SK-N-SH treated with all-trans-retinoic acid at 6 μM for 48 hours (cell line): ENCODE data around the gene HSD3B2.

Experiments
- ATAC-seq: fragments of 200-7000 bp; cut with Tn5 transposase; 3 replicates; pipeline ENCODE4 v1.9.1; 2020; ENCODE audit warnings: mild to moderate bottlenecking, moderate library complexity
- ARNTL ChIP-seq: fragments of 450-650 bp; formaldehyde crosslinking; IDR thresholded peaks from 2 replicates; pipeline ENCODE4 v1.5.0; 2020; ENCODE audit warnings: low read depth, mild to moderate bottlenecking, moderate library complexity, borderline replicate concordance
- CREB5 ChIP-seq: fragments of 250-450 bp; sonication (Bioruptor Pico); IDR thresholded peaks from 2 replicates; pipeline ENCODE4 v1.5.1; 2020; ENCODE audit warnings: low read depth, mild to moderate bottlenecking, moderate library complexity
- CSDC2 ChIP-seq: fragments of 250-450 bp; sonication (Bioruptor Pico); IDR thresholded peaks from 2 replicates; pipeline ENCODE4 v1.5.0; 2020; ENCODE audit warnings: mild to moderate bottlenecking, moderate library complexity
- CSRNP3 ChIP-seq: fragments of 250-450 bp; sonication (Bioruptor Pico); IDR thresholded peaks from 2 replicates; pipeline ENCODE4 v1.5.1; 2021; ENCODE audit warnings: mild to moderate bottlenecking, moderate library complexity
- ESRRG ChIP-seq: fragments of 250-450 bp; sonication (Bioruptor Pico); IDR thresholded peaks from 2 replicates; pipeline ENCODE4 v1.6.1; 2021; ENCODE audit warnings: mild to moderate bottlenecking
- GLIS3 ChIP-seq: fragments of 250-450 bp; sonication (Bioruptor Pico); IDR thresholded peaks from 2 replicates; pipeline ENCODE4 v1.5.0; 2020; ENCODE audit warnings: mild to moderate bottlenecking, moderate library complexity
- ISL1 ChIP-seq: fragments of 250-450 bp; sonication (Bioruptor Pico); IDR thresholded peaks from 2 replicates; pipeline ENCODE4 v2.1.2; 2022; ENCODE audit warnings: mild to moderate bottlenecking, moderate library complexity
- OSR1 ChIP-seq: fragments of 250-450 bp; sonication (Bioruptor Pico); IDR thresholded peaks from 2 replicates; pipeline ENCODE4 v1.8.0; 2022; ENCODE audit warnings: moderate library complexity, mild to moderate bottlenecking, inconsistent platforms
- PATZ1 ChIP-seq: fragments of 250-450 bp; sonication (Bioruptor Pico); IDR thresholded peaks from 2 replicates; pipeline ENCODE4 v1.8.0; 2020; ENCODE audit warnings: mild to moderate bottlenecking, moderate library complexity, borderline replicate concordance
- PPARA ChIP-seq: fragments of 250-450 bp; sonication (Bioruptor Pico); IDR thresholded peaks from 2 replicates; pipeline ENCODE4 v1.5.0; 2020; ENCODE audit warnings: mild to moderate bottlenecking, borderline replicate concordance
- RARB ChIP-seq: fragments of 250-450 bp; sonication (Bioruptor Pico); IDR thresholded peaks from 2 replicates; pipeline ENCODE4 v1.8.0; 2021; ENCODE audit warnings: mild to moderate bottlenecking, moderate library complexity
- SNAI2 ChIP-seq: fragments of 250-450 bp; sonication (Bioruptor Pico); IDR thresholded peaks from 2 replicates; pipeline ENCODE4 v1.5.0; 2020; ENCODE audit warnings: mild to moderate bottlenecking, moderate library complexity
- TOX ChIP-seq: fragments of 250-450 bp; sonication (Bioruptor Pico); IDR thresholded peaks from 2 replicates; pipeline ENCODE4 v1.8.0; 2021; ENCODE audit warnings: mild to moderate bottlenecking, moderate library complexity, borderline replicate concordance
- TSHZ2 ChIP-seq: fragments of 250-450 bp; sonication (Bioruptor Pico); IDR thresholded peaks from 2 replicates; pipeline ENCODE4 v1.5.0; 2020; ENCODE audit warnings: mild to moderate bottlenecking, moderate library complexity
- ZC3H10 ChIP-seq: fragments of 250-450 bp; sonication (Bioruptor Pico); IDR thresholded peaks from 2 replicates; pipeline ENCODE4 v1.5.1; 2021; ENCODE audit warnings: mild to moderate bottlenecking, moderate library complexity
- ZFP3 ChIP-seq: fragments of 250-450 bp; sonication (Bioruptor Pico); IDR thresholded peaks from 2 replicates; pipeline ENCODE4 v1.5.0; 2020; ENCODE audit warnings: mild to moderate bottlenecking, moderate library complexity
- ZFP30 ChIP-seq: fragments of 450-650 bp; formaldehyde crosslinking; IDR thresholded peaks from 2 replicates; pipeline ENCODE4 v1.5.0; 2022; ENCODE audit warnings: mild to moderate bottlenecking, moderate library complexity
- ZNF565 ChIP-seq: fragments of 450-650 bp; formaldehyde crosslinking; conservative IDR thresholded peaks from 2 replicates; pipeline ENCODE4 v1.5.0; 2020; ENCODE audit warnings: low read depth, mild to moderate bottlenecking, moderate library complexity
- ZNF8 ChIP-seq: fragments of 450-650 bp; formaldehyde crosslinking; IDR thresholded peaks from 2 replicates; pipeline ENCODE4 v1.5.0; 2020; ENCODE audit warnings: mild to moderate bottlenecking, moderate library complexity

The HSD3B2 gene

GRCh38 chr1:119372503-119373086 is 42.4 kb upstream of the HSD3B2 start:
- TF ChIP-seq TSHZ2 (CRISPR knock-in tag) (no peak), ZFP3 (CRISPR knock-in tag) (no peak)
- no peak for ATAC-seq

GRCh38 chr1:119373465-119373864 is 41.5 kb upstream of the HSD3B2 start:
- no peak for ATAC-seq
- TF ChIP-seq SNAI2 (CRISPR knock-in tag) (no peak), TSHZ2 (CRISPR knock-in tag) (no peak), CSRNP3 (CRISPR knock-in tag) (no peak), RARB (CRISPR knock-in tag) (no peak), PPARA (CRISPR knock-in tag) (no peak), ARNTL (CRISPR knock-in tag) (no peak), ZFP3 (CRISPR knock-in tag) (no peak), CSDC2 (CRISPR knock-in tag) (no peak), ISL1 (CRISPR knock-in tag) (no peak), ZNF565 (no peak), ZFP30 (no peak), ZC3H10 (CRISPR knock-in tag) (no peak), CREB5 (CRISPR knock-in tag) (no peak), ZNF8 (no peak), TOX (no peak)

- ATAC-seq: no peak
- no peak for TF ChIP-seq TOX
- no peak for TF ChIP-seq ISL1 (CRISPR knock-in tag)
- no peak for TF ChIP-seq OSR1 (CRISPR knock-in tag)
- no peak for TF ChIP-seq GLIS3 (CRISPR knock-in tag)
- TF ChIP-seq ESRRG: no peak
- no peak for TF ChIP-seq ZFP3 (CRISPR knock-in tag)
- no peak for TF ChIP-seq PATZ1 (CRISPR knock-in tag)
- no peak for TF ChIP-seq ZNF565
- no peak for TF ChIP-seq ZFP30
- TF ChIP-seq RARB (CRISPR knock-in tag): no peak
These were observed 40.6 kb upstream of the HSD3B2 start for GRCh38 chr1:119374208-119374874.
